ENCODE measurements around the gene DSCAML1.

DSCAML1 gene

DNA sequence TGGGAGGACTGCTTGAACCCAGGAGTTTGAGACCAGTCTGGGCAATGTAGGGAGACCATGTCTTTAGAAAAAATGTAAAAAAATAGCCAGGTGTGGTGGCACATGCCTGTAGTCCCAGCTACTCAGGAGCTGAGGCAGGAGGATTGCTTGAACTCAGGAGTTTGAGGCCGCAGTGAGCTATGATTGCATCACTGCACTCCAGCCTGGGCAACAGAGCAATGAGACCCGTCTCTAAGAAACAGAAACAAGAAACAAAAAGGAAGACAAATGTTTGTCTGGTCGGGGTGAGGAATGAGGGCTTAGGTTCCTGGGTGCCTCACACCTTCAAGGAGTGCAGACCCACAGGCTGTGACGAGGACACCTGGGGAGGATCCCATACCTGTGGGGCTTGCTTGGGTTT lies 277.4 kb downstream of the DSCAML1 start:
- no peak for DNase-seq (ENCODE audit: low read depth)
- TF ChIP-seq, protein P1, sequence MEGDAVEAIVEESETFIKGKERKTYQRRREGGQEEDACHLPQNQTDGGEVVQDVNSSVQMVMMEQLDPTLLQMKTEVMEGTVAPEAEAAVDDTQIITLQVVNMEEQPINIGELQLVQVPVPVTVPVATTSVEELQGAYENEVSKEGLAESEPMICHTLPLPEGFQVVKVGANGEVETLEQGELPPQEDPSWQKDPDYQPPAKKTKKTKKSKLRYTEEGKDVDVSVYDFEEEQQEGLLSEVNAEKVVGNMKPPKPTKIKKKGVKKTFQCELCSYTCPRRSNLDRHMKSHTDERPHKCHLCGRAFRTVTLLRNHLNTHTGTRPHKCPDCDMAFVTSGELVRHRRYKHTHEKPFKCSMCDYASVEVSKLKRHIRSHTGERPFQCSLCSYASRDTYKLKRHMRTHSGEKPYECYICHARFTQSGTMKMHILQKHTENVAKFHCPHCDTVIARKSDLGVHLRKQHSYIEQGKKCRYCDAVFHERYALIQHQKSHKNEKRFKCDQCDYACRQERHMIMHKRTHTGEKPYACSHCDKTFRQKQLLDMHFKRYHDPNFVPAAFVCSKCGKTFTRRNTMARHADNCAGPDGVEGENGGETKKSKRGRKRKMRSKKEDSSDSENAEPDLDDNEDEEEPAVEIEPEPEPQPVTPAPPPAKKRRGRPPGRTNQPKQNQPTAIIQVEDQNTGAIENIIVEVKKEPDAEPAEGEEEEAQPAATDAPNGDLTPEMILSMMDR (conservative IDR thresholded peaks at IDR 0.05; ENCODE audit: low read depth, low read length): no peak
- H3K4me3 ChIP-seq (ENCODE audit: low read depth, low read length): no peak overlapping the region

DNA sequence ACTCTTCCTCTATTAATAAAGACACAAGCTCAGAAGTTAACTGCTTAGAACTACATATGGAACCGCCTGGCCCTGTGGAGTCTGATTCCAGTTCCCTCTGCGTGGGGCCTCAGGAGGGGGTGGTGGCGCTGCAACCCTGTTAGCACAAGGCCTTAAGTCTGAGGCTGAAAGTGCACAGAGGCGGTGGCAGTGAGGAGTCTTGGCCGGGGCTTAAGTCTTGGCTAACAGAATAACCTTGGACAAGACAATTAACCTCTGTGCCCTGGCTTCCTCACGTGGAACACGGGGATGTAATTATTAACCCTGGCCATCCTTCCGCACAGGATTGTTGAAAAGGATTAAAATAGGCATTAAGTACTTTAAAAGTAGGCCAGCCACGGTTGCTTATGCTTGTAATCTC lies 277.8 kb downstream of the DSCAML1 start:
- DNase-seq (ENCODE audit: low read depth): peak; percentile 39
- H3K4me3 ChIP-seq (ENCODE audit: low read depth, low read length): no peak overlapping the region
- TF ChIP-seq, protein P1 (conservative IDR thresholded peaks at IDR 0.05; ENCODE audit: low read depth, low read length): peak; percentile 20

DNA sequence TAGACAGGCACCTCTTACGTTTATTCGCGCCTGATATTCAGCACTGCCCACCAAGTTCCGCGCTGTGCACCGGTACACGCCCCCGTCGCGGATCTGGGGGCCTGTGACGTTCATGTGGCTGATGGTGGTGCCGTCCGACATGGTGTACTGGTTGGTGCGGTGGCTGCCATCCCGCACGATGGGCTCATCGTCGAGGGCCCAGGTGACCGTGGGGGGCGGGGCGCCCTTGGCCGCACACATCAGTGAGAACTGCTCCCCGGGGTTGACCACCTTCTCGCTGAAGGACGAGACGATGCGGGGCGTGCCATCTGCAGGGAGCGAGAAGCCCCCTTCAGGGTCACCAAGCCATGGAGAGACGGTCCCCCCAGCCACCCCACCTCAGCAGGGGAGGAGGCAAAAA lies 278.6 kb downstream of the DSCAML1 start:
- TF ChIP-seq, protein P1 (conservative IDR thresholded peaks at IDR 0.05; ENCODE audit: low read depth, low read length): no peak
- H3K4me3 ChIP-seq (ENCODE audit: low read depth, low read length): no peak overlapping the region
- DNase-seq (ENCODE audit: low read depth): no peak

DNA sequence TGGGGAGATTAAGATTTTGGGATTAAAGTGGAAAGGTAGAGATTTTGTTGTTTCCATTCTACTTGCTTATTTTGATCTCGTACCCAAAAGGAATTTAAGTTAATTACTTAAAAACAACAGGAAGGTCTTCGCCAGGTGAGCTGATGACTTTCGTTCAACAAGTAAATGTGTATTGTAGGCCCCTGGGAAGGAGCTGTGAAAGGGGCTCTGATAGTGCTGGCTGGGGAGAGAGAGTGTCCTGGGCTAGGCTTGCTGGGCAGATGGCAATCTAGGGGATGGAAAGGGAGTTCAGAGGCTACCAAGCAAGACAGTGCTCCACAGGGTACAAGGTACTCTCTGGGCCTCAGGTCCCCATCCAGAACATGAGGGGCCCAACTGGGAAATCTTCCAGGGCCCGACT lies 279.9 kb downstream of the DSCAML1 start:
- H3K4me3 ChIP-seq (ENCODE audit: low read depth, low read length): no peak overlapping the region
- DNase-seq (ENCODE audit: low read depth): no peak
- TF ChIP-seq, protein P1 (conservative IDR thresholded peaks at IDR 0.05; ENCODE audit: low read depth, low read length): no peak

DNA sequence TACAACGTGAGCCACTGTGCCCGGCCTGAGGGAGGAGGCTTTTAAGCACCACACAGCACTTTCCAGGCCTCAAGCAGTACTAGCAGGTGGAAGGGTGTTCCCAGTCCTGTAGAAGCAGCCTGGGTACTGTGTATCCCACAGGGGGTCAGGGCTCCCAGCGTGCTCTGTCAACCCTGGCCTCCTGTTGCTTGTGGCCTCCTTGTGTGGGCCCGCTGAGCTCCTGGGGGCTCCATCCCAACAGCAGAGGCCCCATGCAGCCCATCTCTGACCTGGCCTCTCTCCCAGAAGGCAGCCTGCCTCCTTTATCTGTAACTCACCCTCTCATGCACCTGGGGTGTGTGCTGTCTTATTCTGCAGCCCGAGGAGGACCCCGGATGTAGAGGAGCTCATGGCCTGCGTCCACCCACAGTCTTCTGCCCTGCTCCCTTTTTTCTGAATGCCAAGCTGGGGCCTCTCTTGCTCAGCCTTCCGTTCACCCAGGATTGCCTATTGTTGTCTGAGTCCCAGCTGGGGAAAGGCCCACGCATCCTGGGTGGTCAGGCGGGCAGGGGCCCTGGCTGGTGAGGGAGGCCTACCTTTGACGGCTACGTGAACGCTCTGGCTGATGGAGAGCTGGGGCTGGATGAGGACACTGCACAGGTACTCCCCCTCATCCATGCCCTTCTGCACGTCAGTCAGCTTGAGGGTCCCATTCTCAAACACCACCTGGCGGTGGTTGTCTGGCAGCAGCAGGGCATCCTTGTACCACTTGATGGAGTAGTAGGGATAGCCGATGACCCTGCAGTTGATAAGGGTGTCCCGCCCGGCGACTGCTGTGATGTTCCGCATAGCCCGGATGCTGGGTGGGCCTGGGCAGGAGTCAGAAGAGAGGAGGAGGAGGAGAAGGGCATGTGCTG lies 280.9 kb downstream of the DSCAML1 start:
- TF ChIP-seq, protein P1 (conservative IDR thresholded peaks at IDR 0.05; ENCODE audit: low read depth, low read length): no peak
- DNase-seq (ENCODE audit: low read depth): no peak
- H3K4me3 ChIP-seq (ENCODE audit: low read depth, low read length): no peak overlapping the region

DNA sequence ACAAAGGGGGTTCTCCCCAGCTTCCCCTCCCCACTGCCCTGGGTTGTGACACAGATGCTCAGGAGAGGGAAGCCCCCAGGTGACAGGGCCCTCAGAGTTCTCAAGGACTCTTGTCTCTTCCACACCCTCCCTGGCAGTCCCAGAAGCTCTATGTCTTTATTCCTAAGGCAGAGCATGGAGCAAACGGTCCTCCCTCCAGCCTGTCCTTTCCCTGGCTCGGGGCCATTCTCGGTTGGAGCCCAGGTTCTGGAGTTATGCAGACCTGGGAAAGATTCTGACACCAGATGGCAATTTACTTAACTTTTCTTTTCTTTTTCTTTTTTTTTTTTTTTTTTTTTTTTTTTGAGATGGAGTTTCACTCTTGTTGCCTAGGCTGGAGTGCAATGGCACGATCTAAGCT lies 282.8 kb downstream of the DSCAML1 start:
- no peak overlapping the region for H3K4me3 ChIP-seq (ENCODE audit: low read depth, low read length)
- TF ChIP-seq, protein P1 (conservative IDR thresholded peaks at IDR 0.05; ENCODE audit: low read depth, low read length): no peak
- DNase-seq (ENCODE audit: low read depth): no peak

DNA sequence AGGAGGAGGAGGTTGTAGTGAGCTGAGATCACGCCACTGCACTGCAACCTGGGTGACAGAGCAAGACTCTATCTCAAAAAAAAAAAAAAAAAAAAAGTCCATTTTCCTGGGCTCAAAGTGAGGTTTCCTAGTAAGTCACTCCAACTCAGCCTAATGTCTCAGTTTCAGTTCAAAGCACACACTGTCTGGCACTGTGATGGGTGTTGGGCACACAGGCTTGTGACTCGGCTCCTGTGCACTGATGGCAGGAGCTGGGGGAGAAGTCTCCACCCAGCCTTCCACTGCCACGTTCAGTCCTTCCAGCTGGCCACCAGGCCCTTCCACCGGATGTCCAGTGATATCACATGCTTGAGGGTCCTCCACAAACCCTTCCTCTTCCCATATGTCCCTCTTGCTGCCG lies 283.4 kb downstream of the DSCAML1 start:
- H3K4me3 ChIP-seq (ENCODE audit: low read depth, low read length): no peak overlapping the region
- TF ChIP-seq, protein P1 (conservative IDR thresholded peaks at IDR 0.05; ENCODE audit: low read depth, low read length): no peak
- no peak for DNase-seq (ENCODE audit: low read depth)

Measured in choroid plexus epithelial cell (primary cell).